ENCODE measurements around the gene TNF.

GRCh38 chr6:31538805-31539400, 36.5 kb upstream of the TNF start:
- TF ChIP-seq CTCF (IDR thresholded peaks at IDR 0.05): no peak
- TF ChIP-seq POLR2A (IDR thresholded peaks at IDR 0.05): no peak

All from prostate gland (tissue), 2 donors.